ENCODE measurements around the gene C18orf63. TPM values are rescaled to one million over a fixed set of nuclear protein-coding genes. Genes with fewer than 3 reads are reported as not detected.

C18orf63 gene
- total RNA-seq, 2 donors from 2014 or later, result not detected

GRCh38 chr18:74288730-74289129, 26.9 kb upstream of the C18orf63 start:
- Histone ChIP-seq H3K4me3 (no peak overlapping the region), H3K4me1 (peaks cover 72% of the 10 kb centered on the region), H3K27ac (peak overlapping the region; percentile 74 to 95 (median 92)), H3K36me3 (replicated peaks in 1 of 2; ENCODE audit: insufficient read depth in 1 of 2, low read depth in 2 of 2) (no peaks in the 10 kb centered on the region), H3K9me3 (no peaks in the 10 kb centered on the region), H3K27me3 (no peaks in the 10 kb centered on the region)
- ATAC-seq (no peak), DNase-seq (peak in 2 of 4 donors; percentile 45 to 54)
- intact Hi-C loops (cut with DNase I), result no loop called here
- TF ChIP-seq POLR2A (IDR thresholded peaks at IDR 0.05), result no peak
- TF ChIP-seq CTCF (IDR thresholded peaks at IDR 0.05), result peak in 1 of 7 experiments; percentile 3
- 22 to 25% methylated on average over 9 of the region's 9 CpGs for WGBS, 2 donors

- TF ChIP-seq CTCF (IDR thresholded peaks at IDR 0.05), result no peak
- no peak for TF ChIP-seq POLR2A (IDR thresholded peaks at IDR 0.05)
- no peak for DNase-seq
- H3K4me1 ChIP-seq, result peaks cover 68% of the 10 kb centered on the region
- no peaks in the 10 kb centered on the region for H3K9me3 ChIP-seq
- H3K4me3 ChIP-seq, result no peak overlapping the region
- no peak for ATAC-seq
- H3K27me3 ChIP-seq, result no peaks in the 10 kb centered on the region
- WGBS, 2 donors, result 17% methylated on average over 3 of the region's 3 CpGs
- H3K36me3 ChIP-seq (replicated peaks in 1 of 2; ENCODE audit: insufficient read depth in 1 of 2, low read depth in 2 of 2), result no peaks in the 10 kb centered on the region
- peak overlapping the region; percentile 74 to 95 (median 92) for H3K27ac ChIP-seq
- intact Hi-C loops (cut with DNase I), result no loop called here
These were observed 26.5 kb upstream of the C18orf63 start for GRCh38 chr18:74289137-74289536.

- intact Hi-C loops (cut with DNase I), result no loop called here
- whole genome bisulfite sequencing, 2 donors, result 29 to 31% methylated on average over 6 to 7 of the region's 7 CpGs
- no peak for ATAC-seq
- Histone ChIP-seq H3K4me1 (peaks cover 59% of the 10 kb centered on the region), H3K4me3 (peak overlapping the region in 1 of 2 donors; percentile 98), H3K27me3 (no peaks in the 10 kb centered on the region), H3K9me3 (no peaks in the 10 kb centered on the region), H3K36me3 (replicated peaks in 1 of 2; ENCODE audit: insufficient read depth in 1 of 2, low read depth in 2 of 2) (no peaks in the 10 kb centered on the region), H3K27ac (peak overlapping the region; percentile 89 to 95 (median 92))
- DNase-seq, result no peak
- TF ChIP-seq POLR2A (IDR thresholded peaks at IDR 0.05) (no peak), CTCF (IDR thresholded peaks at IDR 0.05) (no peak)
These were observed 25.6 kb upstream of the C18orf63 start for GRCh38 chr18:74290021-74290420.

DNA sequence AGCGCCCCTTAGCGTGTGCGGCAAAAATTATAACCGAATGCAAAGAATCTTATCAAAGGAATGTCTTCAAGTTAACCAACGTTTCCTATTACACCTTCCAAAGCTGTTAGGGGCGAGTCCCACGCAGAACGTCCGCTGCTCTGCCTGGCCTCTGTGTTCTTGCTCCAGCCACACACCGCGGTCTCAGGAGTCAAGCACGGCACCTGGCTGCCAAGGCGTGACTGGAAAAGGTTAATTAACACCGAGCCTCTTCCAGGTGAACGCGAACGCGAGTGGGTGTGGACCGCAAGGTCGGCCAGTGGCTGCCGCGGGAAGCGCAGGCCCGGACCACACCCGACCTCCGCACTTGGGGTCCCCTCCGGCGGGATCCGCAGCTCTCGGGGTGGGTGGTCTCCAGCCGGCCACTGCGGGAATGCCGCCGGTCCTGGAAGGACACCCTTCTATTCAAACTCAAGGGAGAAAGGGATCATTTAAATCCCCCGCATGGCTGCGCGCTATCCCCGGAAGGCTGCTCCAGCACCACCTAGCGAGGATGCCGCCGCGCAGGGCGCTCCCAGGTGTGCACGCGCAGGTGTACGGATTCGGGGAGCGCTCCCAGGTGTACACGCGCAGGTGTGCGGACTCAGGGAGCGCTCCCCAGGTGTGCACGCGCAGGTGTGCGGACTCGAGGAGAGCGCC, 24.7 kb upstream of the C18orf63 start:
- H3K9me3 ChIP-seq, result no peaks in the 10 kb centered on the region
- DNase-seq (peak; percentile 78 to 91 (median 86)), ATAC-seq (peak; percentile 65)
- H3K36me3 ChIP-seq (replicated peaks in 1 of 2; ENCODE audit: insufficient read depth in 1 of 2, low read depth in 2 of 2), result no peaks in the 10 kb centered on the region
- H3K4me3 ChIP-seq, result peak overlapping the region; percentile 72 to 98
- peak overlapping the region; percentile 89 to 95 (median 92) for H3K27ac ChIP-seq
- no peaks in the 10 kb centered on the region for H3K27me3 ChIP-seq
- TF ChIP-seq CTCF (IDR thresholded peaks at IDR 0.05), result peak; percentile 22 to 69 (median 53)
- peak in 2 of 3 donors; percentile 8 to 28 for TF ChIP-seq POLR2A (IDR thresholded peaks at IDR 0.05)
- peaks cover 50% of the 10 kb centered on the region for H3K4me1 ChIP-seq
- intact Hi-C loops (cut with DNase I), result no loop called here
- WGBS, 2 donors, result 6 to 13% methylated on average over 11 to 57 of the region's 57 CpGs

GRCh38 chr18:74291472-74291770, 24.2 kb upstream of the C18orf63 start:
- no peak for ATAC-seq
- 0 to 4% methylated on average over 15 to 30 of the region's 30 CpGs for WGBS, 2 donors

More at GRCh38 chr18:74291472-74291770, 24.2 kb upstream of the C18orf63 start:
- Histone ChIP-seq H3K36me3 (replicated peaks in 1 of 2; ENCODE audit: insufficient read depth in 1 of 2, low read depth in 2 of 2) (no peaks in the 10 kb centered on the region), H3K4me1 (peaks cover 47% of the 10 kb centered on the region), H3K27me3 (no peaks in the 10 kb centered on the region), H3K4me3 (peak overlapping the region; percentile 72 to 98), H3K27ac (peak overlapping the region; percentile 89 to 95 (median 92)), H3K9me3 (no peaks in the 10 kb centered on the region)
- intact Hi-C loops (cut with DNase I), result no loop called here
- no peak for DNase-seq
- no peak for TF ChIP-seq POLR2A (IDR thresholded peaks at IDR 0.05)
- no peak for TF ChIP-seq CTCF (IDR thresholded peaks at IDR 0.05)
